ENCODE results near the gene MRPS34.

MRPS34 gene

DNA sequence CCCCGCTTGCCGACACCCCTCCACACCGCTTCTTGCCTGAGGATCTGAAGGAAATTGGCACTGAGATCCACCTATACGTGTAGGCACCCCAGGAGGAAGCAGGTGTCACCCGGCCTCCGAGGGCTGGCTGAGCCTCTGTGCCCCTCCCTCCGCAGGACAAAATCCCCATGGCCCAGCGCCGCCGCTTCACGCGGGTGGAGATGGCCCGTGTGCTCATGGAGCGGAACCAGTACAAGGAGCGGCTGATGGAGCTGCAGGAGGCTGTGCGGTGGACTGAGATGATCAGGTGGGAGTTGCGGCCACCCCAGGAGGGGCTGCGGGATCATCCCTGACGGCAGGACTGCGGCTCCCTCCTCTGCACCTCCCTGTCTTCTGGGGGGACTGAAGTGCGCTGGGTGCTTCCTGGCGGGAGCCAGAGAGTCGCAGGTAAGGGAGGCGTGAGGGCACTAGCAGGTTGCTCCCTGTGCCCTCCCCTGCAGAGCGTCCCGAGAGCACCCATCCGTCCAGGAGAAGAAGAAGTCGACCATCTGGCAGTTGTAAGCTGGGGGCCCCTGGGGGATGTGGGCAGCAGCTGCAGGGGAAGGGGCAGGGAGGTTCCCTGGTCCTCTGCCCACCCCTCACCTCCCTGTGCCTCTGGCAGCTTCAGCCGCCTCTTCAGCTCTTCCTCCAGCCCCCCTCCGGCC lies 10.6 kb downstream of the MRPS34 start:
- Histone ChIP-seq H3K36me3 (ENCODE audit: control insufficient read depth, insufficient read depth, low read length) (peaks cover 60% of the 10 kb centered on the region), H3K4me1 (ENCODE audit: control insufficient read depth, insufficient read depth, low read length, poor library complexity, severe bottlenecking) (no peaks in the 10 kb centered on the region), H3K4me3 (ENCODE audit: extremely low read depth, insufficient read depth, low read length, poor library complexity, severe bottlenecking) (no peak overlapping the region), H3K9me3 (ENCODE audit: control insufficient read depth, low read length) (no peaks in the 10 kb centered on the region), H3K27ac (ENCODE audit: low read depth, low read length, severe bottlenecking) (no peak overlapping the region)
- 95 to 96% methylated on average over 28 to 30 of the region's 30 CpGs for WGBS, 2 experiments (ENCODE audit: insufficient coverage in 2 of 2)

DNA sequence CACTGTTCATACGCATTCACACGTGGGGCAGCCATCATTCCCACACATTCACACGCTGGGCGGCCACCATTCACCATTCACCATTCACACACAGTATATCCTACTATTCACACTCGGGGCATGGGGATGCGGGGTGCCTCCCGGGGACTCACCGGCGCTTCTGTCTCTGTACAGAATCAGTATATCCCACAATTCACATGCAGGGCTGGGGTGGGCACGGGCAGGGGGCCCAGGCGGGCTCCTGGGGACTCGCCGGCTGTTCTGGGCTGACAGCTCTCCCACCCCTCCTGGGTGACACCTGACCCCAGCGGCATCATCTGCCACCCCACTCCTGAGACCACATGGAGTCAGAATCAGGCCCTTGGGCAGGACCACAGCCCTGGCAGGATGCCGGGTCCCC lies 11.2 kb downstream of the MRPS34 start:
- WGBS, 2 experiments (ENCODE audit: insufficient coverage in 2 of 2) = 89 to 94% methylated on average over 10 to 11 of the region's 15 CpGs
- H3K27ac ChIP-seq (ENCODE audit: low read depth, low read length, severe bottlenecking) = no peak overlapping the region
- H3K4me1 ChIP-seq (ENCODE audit: control insufficient read depth, insufficient read depth, low read length, poor library complexity, severe bottlenecking) = no peaks in the 10 kb centered on the region
- H3K4me3 ChIP-seq (ENCODE audit: extremely low read depth, insufficient read depth, low read length, poor library complexity, severe bottlenecking) = no peak overlapping the region
- peaks cover 56% of the 10 kb centered on the region for H3K36me3 ChIP-seq (ENCODE audit: control insufficient read depth, insufficient read depth, low read length)
- H3K9me3 ChIP-seq (ENCODE audit: control insufficient read depth, low read length) = no peaks in the 10 kb centered on the region

DNA sequence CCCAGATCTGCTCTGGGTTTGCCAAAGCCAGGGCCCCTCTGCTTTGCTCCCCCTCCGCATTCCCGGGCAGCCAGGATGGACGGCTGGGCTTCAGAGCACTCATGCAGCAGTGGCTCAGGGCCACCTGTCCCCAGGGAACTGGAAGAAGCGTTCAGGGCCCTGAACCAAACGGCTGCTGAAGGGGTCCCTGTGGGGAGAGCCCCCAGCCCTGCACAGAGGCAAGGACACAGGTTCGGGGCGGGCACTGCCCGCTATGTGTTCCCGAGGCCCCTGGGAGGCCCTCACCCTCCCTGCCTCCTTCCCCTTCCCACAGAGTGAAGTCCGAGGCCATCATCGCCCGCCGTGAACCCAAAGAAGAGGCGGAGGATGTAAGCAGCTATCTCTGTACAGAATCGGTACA lies 12.0 kb downstream of the MRPS34 start:
- Histone ChIP-seq H3K4me1 (ENCODE audit: control insufficient read depth, insufficient read depth, low read length, poor library complexity, severe bottlenecking) (no peaks in the 10 kb centered on the region), H3K27ac (ENCODE audit: low read depth, low read length, severe bottlenecking) (no peak overlapping the region), H3K9me3 (ENCODE audit: control insufficient read depth, low read length) (no peaks in the 10 kb centered on the region), H3K36me3 (ENCODE audit: control insufficient read depth, insufficient read depth, low read length) (peaks cover 51% of the 10 kb centered on the region), H3K4me3 (ENCODE audit: extremely low read depth, insufficient read depth, low read length, poor library complexity, severe bottlenecking) (no peak overlapping the region)
- WGBS, 2 experiments (ENCODE audit: insufficient coverage in 2 of 2) = 93 to 98% methylated on average over 11 to 15 of the region's 15 CpGs

DNA sequence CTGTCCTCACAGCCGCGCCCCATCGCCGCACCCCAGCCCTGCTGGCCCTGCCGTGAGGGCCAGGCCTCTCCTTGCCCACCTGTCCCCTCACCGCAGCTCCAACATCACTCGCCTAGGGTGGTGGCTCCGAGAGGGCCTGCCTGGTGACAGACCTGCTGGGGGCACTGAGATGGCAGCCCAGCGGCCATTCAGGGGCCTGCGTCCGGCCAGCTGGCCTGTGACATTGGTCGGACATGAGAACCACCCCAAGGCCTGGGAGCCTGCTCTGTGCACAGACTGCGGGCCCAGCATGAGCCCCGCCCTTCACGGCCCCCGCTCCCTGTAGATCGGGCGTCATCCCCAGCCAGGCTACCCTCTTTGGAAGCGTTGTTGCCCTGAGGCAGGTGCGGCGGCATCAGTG lies 13.4 kb downstream of the MRPS34 start:
- Histone ChIP-seq H3K36me3 (ENCODE audit: control insufficient read depth, insufficient read depth, low read length) (peaks cover 43% of the 10 kb centered on the region), H3K4me3 (ENCODE audit: extremely low read depth, insufficient read depth, low read length, poor library complexity, severe bottlenecking) (no peak overlapping the region), H3K27ac (ENCODE audit: low read depth, low read length, severe bottlenecking) (no peak overlapping the region), H3K4me1 (ENCODE audit: control insufficient read depth, insufficient read depth, low read length, poor library complexity, severe bottlenecking) (no peaks in the 10 kb centered on the region), H3K9me3 (ENCODE audit: control insufficient read depth, low read length) (no peaks in the 10 kb centered on the region)
- 94 to 97% methylated on average over 17 to 21 of the region's 21 CpGs for WGBS, 2 experiments (ENCODE audit: insufficient coverage in 2 of 2)

DNA sequence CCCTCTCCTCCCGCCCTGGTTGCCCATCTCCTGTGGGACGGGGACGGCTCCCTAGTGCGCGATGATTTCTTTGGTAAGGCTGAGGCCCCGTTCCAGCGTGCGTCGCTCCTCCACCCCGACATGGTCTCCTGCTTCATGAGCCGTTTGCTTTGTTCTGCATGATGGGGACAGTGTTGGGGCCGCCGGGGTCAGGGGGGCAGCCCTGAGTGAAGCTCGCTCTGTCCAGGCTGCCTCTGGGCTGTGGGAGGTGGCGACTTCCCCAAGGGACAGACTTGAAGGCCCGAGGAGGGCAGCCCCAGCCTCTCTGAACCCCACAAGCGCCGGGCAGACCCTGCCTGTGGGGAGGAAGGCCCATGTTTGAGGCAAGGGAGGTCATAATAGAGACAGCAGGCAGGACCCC lies 14.0 kb downstream of the MRPS34 start:
- H3K36me3 ChIP-seq (ENCODE audit: control insufficient read depth, insufficient read depth, low read length) = peaks cover 43% of the 10 kb centered on the region
- no peak overlapping the region for H3K27ac ChIP-seq (ENCODE audit: low read depth, low read length, severe bottlenecking)
- 97 to 98% methylated on average over 7 to 10 of the region's 18 CpGs for WGBS, 2 experiments (ENCODE audit: insufficient coverage in 2 of 2)
- no peaks in the 10 kb centered on the region for H3K9me3 ChIP-seq (ENCODE audit: control insufficient read depth, low read length)
- no peak overlapping the region for H3K4me3 ChIP-seq (ENCODE audit: extremely low read depth, insufficient read depth, low read length, poor library complexity, severe bottlenecking)
- H3K4me1 ChIP-seq (ENCODE audit: control insufficient read depth, insufficient read depth, low read length, poor library complexity, severe bottlenecking) = no peaks in the 10 kb centered on the region

DNA sequence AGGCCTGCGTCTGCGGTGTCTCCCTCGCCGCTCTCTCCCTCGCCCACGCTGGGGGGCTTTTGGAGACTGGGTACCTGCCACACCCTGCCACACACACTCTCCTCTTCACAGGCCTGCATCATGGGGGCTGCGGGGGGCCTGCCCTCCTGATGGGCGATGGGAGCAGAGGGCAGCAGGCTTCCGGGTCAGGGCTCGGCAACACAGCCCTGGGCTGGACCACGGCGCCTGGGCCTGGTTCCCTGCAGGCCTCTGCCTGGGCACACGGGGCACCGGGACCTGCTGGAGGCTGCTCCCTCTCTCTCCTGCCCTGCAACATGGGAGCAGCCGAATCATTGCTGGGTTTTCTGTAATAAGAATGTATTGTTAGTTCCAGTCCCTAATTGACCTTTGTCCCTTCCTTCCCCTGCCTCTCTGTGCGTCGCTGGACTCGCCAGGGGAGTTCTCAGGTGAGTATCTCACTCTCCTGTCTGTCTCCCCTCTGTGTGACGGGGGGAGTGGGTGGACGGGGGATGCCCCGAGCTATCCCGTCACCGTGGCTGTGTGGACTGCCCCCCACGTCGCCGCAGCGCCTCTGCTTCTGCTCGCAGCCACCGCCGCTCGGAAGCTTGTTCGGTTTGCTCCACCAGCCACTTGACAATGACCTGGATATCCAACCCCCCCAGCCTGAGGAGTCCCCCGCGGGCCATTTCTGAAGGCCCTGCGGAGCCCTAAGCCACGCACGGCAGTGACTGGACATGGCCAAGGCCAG lies 15.0 kb downstream of the MRPS34 start:
- no peaks in the 10 kb centered on the region for H3K4me1 ChIP-seq (ENCODE audit: control insufficient read depth, insufficient read depth, low read length, poor library complexity, severe bottlenecking)
- no peaks in the 10 kb centered on the region for H3K9me3 ChIP-seq (ENCODE audit: control insufficient read depth, low read length)
- no peak overlapping the region for H3K27ac ChIP-seq (ENCODE audit: low read depth, low read length, severe bottlenecking)
- H3K4me3 ChIP-seq (ENCODE audit: extremely low read depth, insufficient read depth, low read length, poor library complexity, severe bottlenecking) = no peak overlapping the region
- peaks cover 41% of the 10 kb centered on the region for H3K36me3 ChIP-seq (ENCODE audit: control insufficient read depth, insufficient read depth, low read length)
- 94 to 95% methylated on average over 28 to 33 of the region's 37 CpGs for WGBS, 2 experiments (ENCODE audit: insufficient coverage in 2 of 2)

DNA sequence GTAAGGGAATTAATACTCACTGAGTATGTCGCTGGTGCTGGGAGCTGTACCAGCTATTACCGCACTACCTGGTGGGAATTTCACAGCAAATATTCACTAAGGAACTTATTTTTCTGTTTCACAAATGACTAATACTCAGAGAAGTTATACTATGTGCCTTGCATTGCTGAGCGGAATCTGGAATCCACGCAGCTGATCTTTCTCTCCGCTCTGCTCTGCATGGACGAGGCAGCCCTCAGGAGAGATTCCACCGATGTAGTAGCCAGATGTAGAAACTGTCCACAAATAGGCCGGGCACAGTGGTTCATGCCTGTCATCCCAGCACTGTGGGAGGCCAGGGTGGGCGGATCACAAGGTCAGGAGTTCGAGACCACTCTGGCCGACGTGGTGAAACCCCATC lies 18.7 kb downstream of the MRPS34 start:
- peaks cover 53% of the 10 kb centered on the region for H3K36me3 ChIP-seq (ENCODE audit: control insufficient read depth, insufficient read depth, low read length)

DNA sequence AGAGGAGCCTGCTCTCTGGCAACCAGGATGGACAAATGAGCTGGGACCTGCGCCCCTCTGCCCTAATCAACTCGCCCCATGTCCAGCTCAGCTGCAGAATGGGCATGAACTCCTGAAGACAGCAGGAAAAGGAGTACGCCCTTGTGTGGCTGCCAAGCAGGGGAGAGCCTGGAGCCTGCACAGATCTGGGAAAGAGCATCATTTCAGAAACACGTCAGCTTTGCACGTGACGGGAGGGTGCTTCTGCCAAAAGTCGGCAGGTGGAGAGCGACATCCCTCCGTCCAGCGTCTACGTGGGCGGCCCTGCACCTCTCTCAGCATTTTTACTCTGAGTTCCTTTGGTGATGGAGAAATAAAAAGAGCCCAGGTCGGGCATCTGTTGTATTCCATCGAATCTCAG lies 20.1 kb downstream of the MRPS34 start:
- Histone ChIP-seq H3K36me3 (ENCODE audit: control insufficient read depth, insufficient read depth, low read length) (peaks cover 64% of the 10 kb centered on the region), H3K4me1 (ENCODE audit: control insufficient read depth, insufficient read depth, low read length, poor library complexity, severe bottlenecking) (no peaks in the 10 kb centered on the region), H3K27ac (ENCODE audit: low read depth, low read length, severe bottlenecking) (no peak overlapping the region), H3K9me3 (ENCODE audit: control insufficient read depth, low read length) (no peaks in the 10 kb centered on the region), H3K4me3 (ENCODE audit: extremely low read depth, insufficient read depth, low read length, poor library complexity, severe bottlenecking) (no peak overlapping the region)
- WGBS, 2 experiments (ENCODE audit: insufficient coverage in 2 of 2) = 96 to 97% methylated on average over 14 of the region's 14 CpGs

More for the DNA sequence above, 18.7 kb downstream of the MRPS34 start:
- WGBS, 2 experiments (ENCODE audit: insufficient coverage in 2 of 2) = 92 to 93% methylated on average over 9 of the region's 12 CpGs
- H3K4me1 ChIP-seq (ENCODE audit: control insufficient read depth, insufficient read depth, low read length, poor library complexity, severe bottlenecking) = no peaks in the 10 kb centered on the region
- H3K27ac ChIP-seq (ENCODE audit: low read depth, low read length, severe bottlenecking) = no peak overlapping the region
- no peaks in the 10 kb centered on the region for H3K9me3 ChIP-seq (ENCODE audit: control insufficient read depth, low read length)
- H3K4me3 ChIP-seq (ENCODE audit: extremely low read depth, insufficient read depth, low read length, poor library complexity, severe bottlenecking) = no peak overlapping the region

DNA sequence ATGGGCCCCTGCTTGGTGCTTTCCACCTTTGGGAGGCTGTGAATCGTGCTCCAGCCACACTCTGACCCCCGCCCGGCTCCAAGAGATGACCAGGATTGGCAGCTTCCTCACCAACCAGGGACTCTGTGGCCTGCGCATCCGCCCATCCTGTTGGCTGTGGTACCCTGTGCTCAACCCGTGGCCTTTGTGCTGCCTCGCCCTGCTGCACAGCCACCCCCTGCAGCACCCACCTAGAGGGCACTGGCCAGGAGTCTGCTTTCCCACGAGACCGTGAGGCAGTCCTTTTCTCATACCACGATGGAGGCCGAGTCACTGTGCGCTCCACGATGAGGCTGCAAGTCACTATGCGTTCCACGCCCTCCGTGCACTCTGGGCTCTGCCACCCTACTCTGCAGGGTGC lies 21.0 kb downstream of the MRPS34 start:
- Histone ChIP-seq H3K4me3 (ENCODE audit: extremely low read depth, insufficient read depth, low read length, poor library complexity, severe bottlenecking) (no peak overlapping the region), H3K36me3 (ENCODE audit: control insufficient read depth, insufficient read depth, low read length) (peaks cover 73% of the 10 kb centered on the region), H3K4me1 (ENCODE audit: control insufficient read depth, insufficient read depth, low read length, poor library complexity, severe bottlenecking) (peaks cover 3% of the 10 kb centered on the region), H3K9me3 (ENCODE audit: control insufficient read depth, low read length) (no peaks in the 10 kb centered on the region), H3K27ac (ENCODE audit: low read depth, low read length, severe bottlenecking) (no peak overlapping the region)
- WGBS, 2 experiments (ENCODE audit: insufficient coverage in 2 of 2) = 96% methylated on average over 14 to 16 of the region's 16 CpGs

DNA sequence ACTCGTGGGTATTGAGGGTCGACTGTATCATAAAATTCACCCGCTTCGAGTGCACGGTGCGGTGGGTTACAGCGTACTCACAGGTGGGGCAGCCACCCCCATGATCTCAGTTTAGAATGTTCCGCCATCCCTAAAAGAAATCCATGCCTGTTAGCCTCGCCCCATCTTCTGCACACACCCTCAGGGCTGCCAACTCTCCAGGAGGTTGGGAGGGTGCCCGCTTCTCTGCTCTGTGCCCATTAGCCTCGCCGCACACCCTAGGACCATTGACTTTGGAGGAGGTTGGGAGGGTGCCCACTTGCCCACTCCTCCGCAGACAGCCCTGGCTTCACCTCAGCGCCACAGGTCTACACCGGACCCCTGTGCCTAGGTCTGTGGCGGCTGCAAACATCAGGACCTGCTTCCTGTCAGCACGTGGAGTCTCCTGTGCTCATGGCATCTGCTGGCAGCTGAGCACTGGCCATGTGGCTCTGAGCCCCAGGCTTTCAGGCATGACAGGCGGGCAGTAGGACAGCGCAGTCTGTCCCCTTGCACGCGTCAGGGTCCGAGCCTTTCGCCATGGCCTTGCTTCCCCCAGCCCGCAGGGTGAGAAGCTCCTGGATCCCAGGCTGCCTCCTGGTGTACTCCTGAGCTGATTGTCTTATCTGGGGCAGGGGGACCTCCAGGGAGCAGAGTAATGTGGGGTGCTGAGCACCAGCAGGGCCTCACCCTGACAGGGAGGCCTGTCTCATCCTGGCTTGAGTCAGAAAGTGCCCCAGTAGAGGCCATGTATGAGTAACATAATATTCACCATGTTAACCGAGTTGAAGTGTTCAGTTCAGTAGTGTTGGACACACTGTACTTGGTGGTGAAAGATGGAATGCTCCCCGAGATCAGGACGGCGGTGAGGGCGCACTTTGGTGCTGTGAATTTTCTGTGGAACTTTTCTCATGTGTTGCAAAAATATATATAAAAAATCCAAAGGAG lies 23.5 kb downstream of the MRPS34 start:
- H3K27ac ChIP-seq (ENCODE audit: low read depth, low read length, severe bottlenecking) = no peak overlapping the region
- H3K4me1 ChIP-seq (ENCODE audit: control insufficient read depth, insufficient read depth, low read length, poor library complexity, severe bottlenecking) = peaks cover 24% of the 10 kb centered on the region
- H3K4me3 ChIP-seq (ENCODE audit: extremely low read depth, insufficient read depth, low read length, poor library complexity, severe bottlenecking) = no peak overlapping the region
- H3K36me3 ChIP-seq (ENCODE audit: control insufficient read depth, insufficient read depth, low read length) = peaks cover 80% of the 10 kb centered on the region
- WGBS, 2 experiments (ENCODE audit: insufficient coverage in 2 of 2) = 97 to 98% methylated on average over 19 to 28 of the region's 29 CpGs
- H3K9me3 ChIP-seq (ENCODE audit: control insufficient read depth, low read length) = no peaks in the 10 kb centered on the region

Data from mesodermal cell (in vitro differentiated cells).